EH (cell line): ENCODE measurements around the gene PRG3.

Source experiments
- DNase-seq: peaks from one replicate; pipeline ENCODE4 v3.0.0-alpha.2; 2015; ENCODE audit warnings: low read depth

PRG3 gene

DNA sequence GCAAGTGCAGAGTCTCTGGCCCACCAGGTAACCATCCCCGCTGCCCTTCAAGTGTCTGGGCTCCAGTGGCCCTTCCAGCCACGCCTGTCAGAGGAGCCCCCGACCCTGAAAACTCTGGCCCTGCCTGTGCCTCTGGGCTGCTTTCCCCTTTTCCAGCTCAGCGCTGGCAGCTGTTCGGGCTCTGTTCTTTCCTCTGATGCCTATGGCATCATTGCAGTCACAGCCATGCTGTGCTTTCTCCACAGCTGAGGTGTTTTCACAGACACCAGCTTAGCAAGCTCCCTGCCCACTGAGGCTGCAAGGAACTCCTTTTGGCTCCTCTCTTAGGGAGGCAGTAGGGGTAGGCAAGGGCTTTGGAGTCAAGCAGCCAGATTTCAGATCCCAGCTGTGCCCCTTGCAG, 21.6 kb downstream of the PRG3 start:
- no peak for DNase-seq

GRCh38 chr11:57358991-57359390, 22.0 kb downstream of the PRG3 start:
- DNase-seq: no peak

- DNase-seq: peak; percentile 42
Measured at GRCh38 chr11:57358543-57358961, 22.4 kb downstream of the PRG3 start.

GRCh38 chr11:57357856-57358255, 23.1 kb downstream of the PRG3 start:
- peak; percentile 10 for DNase-seq

DNA sequence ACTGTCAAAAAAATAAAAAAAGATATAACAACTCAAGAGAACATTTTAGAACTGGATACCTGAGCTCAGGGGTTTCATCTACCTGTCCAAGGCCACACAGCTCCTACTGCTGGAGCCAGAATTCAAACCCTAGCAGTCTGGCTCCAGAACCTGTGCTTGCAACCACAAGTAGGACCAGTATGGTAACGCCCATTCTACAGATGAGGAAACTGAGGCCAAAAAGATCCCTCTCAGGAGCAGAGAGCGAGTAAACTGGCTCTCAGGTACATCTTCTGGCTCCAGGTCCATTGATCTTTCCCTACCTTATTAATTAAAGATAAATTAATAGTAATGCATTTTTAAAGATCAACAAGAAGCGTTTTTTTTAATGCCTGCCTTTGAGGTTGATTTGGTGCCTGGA, 23.6 kb downstream of the PRG3 start:
- DNase-seq: no peak

GRCh38 chr11:57356268-57356667, 24.7 kb downstream of the PRG3 start:
- no peak for DNase-seq

- no peak for DNase-seq
Measured at GRCh38 chr11:57354699-57355098, 26.3 kb downstream of the PRG3 start.

DNA sequence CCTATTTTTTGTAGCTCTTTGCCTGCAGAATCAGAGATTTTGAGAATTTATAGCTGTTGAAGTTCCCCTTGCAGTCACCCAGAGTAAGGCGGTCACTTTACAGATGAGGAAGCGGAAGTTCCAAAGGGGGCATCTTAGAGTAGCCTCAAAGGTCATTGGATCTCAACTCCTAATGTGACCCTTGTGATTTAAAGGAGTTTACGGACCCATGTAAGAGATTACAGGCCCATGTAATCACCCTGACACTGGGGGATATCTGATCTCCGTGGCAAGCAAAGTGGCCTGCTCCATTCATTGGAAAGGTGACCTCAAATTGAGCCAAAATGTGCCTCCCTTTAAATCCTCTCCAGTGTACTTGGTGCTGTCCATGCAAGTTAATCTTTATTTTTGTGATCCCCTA, 27.1 kb downstream of the PRG3 start:
- no peak for DNase-seq

DNA sequence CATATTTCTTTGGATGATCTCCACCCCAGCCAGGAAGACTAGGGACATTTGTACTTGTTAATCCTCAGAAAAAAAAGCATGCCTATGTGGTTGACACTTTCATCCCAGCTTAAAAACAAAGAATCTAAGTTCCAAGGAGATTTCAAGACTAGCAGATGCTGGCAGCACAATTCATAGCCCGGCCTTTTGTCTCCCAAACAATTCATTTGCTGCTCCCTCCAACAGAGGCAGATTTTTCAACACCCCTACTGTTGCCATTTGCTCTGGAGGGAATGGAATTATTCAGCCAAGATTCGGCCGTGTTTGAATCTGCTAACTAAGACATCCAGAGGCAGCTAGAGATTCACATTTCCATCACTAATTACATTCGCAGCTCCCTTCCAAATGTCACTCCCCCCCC, 27.5 kb downstream of the PRG3 start:
- no peak for DNase-seq

DNA sequence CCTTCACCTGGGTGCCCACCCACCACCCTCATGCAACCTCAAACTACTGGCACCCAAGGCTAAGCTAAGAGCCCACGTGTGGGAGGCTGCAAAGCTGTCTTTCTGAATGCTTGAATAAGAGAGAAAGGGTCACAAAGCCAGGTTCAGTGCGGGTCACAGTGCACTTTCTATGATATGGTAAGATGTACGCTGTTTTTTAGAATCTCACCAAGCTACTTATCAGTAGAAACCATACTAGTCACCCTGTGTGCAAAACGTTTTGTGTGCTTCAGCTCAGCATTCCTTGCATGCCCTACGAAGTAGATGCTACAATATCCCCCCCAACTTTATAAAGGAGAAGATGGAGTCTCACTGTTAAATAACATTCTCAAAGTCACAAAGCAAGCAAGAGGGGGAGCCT, 27.9 kb downstream of the PRG3 start:
- no peak for DNase-seq

DNA sequence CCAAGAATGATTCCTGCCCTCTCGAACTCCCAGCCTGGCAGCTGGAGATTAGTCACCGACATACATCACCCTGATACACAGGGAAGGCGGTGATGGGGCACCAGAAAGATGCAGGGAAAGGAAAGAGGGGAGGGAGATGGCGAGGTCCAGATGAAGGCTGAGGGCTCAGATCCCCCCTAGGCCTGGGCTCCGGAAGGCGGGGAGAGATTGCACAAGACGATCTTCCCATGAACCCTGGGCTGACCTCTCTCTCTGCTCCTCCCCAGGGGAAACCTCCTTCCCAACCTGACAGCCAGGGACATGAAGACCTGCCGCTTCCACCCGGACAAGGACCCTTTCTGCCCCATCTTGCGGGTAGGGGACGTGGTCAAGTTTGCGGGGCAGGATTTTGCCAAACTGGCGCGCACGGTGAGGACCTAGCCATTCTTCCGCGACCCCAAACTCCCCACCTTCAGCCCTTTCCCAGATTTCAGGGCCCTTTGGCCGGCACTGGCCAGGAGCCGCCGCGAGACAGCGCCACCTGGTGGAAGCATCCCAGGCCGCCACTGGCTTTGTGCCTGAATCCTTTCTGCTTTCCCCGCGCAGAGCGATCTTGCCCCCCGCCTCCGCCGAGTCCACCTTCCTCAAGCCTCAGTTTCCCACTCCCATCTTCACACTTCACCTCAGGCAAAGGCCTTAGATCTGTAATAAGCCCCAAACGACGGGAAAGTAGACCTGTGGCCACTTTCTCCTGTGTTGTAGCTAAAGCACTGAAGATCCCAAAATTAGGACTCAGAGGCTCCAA, 31.3 kb downstream of the PRG3 start:
- DNase-seq: peak; percentile 45

GRCh38 chr11:57348636-57349313, 32.2 kb downstream of the PRG3 start:
- DNase-seq: peak; percentile 20

DNA sequence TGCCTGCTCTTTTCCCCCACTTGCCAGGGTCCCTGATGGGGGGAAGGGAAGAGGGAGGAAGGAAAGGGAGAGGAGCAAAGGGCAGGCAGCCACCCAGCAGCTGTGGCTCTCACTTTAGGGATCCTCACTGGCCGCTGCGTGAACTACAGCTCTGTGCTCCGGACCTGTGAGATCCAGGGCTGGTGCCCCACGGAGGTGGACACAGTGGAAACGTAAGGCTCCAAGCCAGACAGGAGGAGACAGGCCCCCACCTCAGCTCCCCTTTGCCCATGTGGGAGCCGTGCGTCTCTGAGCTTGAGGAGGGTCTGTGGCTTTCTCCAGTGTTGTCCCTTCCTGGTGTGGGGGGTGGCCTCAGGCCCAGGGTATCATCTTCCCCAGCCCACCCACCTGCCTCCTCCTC, 32.9 kb downstream of the PRG3 start:
- no peak for DNase-seq

DNA sequence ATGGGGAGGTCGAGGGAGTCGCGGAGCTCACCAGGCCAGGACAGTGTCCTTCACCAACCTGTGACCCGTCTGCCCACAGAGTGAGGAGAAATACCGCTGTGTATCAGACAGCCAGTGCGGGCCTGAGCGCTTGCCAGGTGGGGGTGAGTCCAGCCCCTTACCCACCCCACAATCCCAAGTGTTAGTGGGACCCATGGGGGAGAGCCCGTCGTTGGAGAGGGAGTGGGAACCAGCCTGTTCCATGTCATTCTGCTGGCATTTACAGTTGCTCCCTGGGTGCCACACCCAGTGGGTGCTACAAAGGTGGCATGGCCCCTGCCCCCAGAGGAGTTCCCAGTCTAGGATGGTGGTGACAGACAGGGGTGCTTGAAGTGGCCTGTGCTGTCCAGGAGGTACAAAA, 33.6 kb downstream of the PRG3 start:
- no peak for DNase-seq

GRCh38 chr11:57345555-57346211, 35.3 kb downstream of the PRG3 start:
- peak; percentile 67 for DNase-seq

DNA sequence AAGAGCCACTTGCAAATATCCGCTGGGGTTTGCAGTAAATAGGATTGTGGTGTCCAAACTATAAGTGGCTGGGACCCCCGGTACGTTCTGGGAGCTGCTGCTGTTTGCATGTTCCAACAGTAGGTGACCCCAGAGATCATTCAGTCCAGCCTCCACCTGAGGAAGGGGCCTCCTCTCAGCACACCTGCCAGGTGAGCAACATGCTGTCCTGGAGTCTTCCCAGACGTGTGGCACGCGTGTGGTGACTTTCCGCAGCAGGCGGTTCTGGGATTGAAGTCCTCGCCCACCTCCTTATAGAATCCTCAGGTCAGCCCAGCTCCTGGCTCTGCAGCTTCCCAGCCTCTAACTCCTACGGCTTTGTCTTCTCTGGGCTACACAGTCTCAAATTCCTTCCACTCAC, 36.1 kb downstream of the PRG3 start:
- no peak for DNase-seq

DNA sequence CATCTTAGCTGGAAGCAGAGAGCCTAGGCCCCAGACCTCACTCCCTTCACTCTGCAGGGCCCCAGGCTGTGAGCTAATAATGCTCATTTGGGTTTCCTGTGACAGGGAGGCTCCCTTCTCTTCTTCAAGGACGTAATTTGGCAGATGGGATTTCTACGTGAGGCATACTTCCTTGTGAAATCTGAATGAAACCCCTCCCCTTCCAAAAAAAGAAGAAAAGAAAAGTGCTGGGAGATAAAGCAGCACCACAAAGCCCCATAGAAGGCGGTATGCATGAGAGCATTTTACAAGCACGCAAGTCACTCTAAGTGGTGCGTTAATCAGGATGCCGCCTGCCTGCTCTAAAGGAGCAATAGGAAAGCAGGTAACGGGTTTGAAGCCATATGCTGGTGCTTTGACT, 37.1 kb downstream of the PRG3 start:
- no peak for DNase-seq

DNA sequence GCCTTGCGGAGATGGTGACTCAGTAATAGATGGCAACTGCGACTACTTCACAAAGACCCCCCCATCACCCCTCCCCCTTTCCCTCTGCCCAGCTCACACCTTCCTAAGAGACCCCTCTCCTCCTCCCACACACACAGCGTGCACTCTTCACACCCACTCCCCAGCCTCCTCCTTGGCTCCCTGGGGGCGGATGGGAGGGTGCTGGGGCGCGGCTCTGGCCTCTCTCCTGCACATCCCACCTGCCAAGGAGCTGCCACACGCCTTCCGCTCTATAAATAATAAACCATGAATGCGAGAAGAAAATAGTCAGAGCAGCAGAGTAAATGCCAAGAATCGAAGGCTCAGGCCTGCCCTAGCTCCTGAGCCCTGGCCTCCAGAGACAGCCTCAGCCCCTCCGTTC, 38.2 kb downstream of the PRG3 start:
- DNase-seq: no peak

DNA sequence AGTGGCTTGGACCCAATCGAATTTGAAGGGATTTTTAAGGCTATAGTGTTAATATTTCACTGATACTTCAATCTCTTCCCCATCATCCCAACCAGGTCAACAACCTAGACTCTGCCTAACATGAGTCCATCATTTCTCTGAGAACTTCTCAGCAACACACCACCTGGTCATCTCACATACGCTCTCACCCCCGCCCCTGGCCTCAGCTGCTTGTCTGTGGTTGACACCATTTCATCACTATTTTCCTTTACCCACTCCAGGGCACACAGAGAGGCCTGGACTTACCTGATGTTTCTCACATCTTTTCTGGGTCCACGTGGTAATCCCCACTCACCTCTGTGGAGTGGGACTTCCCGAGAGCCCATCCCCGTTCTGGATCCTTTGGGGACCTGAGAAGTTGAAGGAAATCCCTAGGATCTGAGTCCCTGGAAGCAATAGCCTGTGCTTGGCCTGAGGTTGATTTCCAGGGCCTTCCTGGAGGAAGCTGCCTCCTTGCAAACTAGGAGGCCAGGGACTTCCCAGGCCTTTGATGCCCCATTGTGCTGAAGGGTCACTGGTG, 39.6 kb downstream of the PRG3 start:
- DNase-seq: no peak

- DNase-seq: peak; percentile 58
Measured at GRCh38 chr11:57340039-57340615, 40.8 kb downstream of the PRG3 start.

DNA sequence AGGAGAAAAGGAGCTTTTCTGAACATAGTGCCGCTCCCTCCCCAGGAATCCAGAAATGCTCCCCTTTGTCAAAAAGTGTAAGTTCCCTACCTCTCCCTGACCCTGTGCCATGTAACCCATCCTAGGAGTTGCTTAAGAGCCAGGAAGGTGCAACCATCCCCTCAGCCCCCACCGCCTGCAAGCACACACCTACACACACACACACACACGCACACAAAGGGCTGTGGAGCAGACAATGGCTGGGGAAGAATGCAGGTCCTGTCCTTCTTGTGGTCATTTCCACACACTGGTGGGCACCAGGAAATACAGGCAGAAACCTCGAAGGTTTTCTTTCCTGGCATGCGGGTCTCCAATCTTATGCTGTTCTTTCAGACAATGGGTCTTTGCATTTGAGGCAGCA, 41.6 kb downstream of the PRG3 start:
- DNase-seq: no peak

DNA sequence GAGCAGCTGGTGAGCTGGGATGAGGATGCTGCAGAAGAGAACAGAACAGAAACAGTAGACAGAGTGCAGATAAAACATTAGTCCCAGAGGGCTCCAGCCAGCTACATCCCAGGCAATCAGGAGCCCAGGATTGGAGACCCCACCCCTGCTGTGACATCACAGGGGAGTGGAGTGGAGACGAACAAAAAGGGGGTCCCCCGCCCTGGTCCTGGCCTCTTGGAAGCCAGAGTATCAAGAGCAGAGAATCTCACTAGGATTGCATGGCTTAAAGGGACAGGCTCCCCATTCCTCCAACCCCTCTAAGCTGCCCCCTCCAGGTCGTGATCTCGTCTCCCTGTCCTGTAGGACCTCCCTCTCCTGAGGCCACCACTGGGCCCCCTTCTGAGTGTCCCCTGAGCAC, 42.8 kb downstream of the PRG3 start, which contains the start of gene P2RX3:
TSS of gene P2RX3 (plus strand) at position 211 of the 400 bp plus-strand sequence. CDS start 199 bp downstream, outside the sequence.
- no peak for DNase-seq
